GM12891 (cell line): ENCODE results near the gene BRCA1.

Experiments
- PAX5 ChIP-seq: IDR thresholded peaks from 2 replicates; pipeline ENCODE4 v1.6.1; 2011; ENCODE audit warnings: low read length, moderate library complexity, mild to moderate bottlenecking; ENCODE audit not compliant: insufficient read depth, severe bottlenecking
- POLR2A ChIP-seq: IDR thresholded peaks from 2 replicates; pipeline ENCODE4 v1.6.1; 2011; ENCODE audit warnings: low read depth, low read length, control low read depth
- POLR2AphosphoS5 ChIP-seq: IDR thresholded peaks from 2 replicates; pipeline ENCODE4 v1.6.1; 2011; ENCODE audit warnings: low read depth, low read length, control low read depth
- SPI1 ChIP-seq: IDR thresholded peaks from 2 replicates; pipeline ENCODE4 v1.6.1; 2011; ENCODE audit warnings: low read depth, low read length, control low read depth
- TAF1 ChIP-seq: IDR thresholded peaks from 2 replicates; pipeline ENCODE4 v1.6.1; 2011; ENCODE audit warnings: low read depth, low read length, control low read depth

- TF ChIP-seq POLR2A (no peak), POLR2AphosphoS5 (peak; percentile 63; the same call in 1 of the 2 replicates), TAF1 (no peak), PAX5 (no peak), SPI1 (no peak)
Measured at GRCh38 chr17:43170140-43170765, 45.1 kb upstream of the BRCA1 start.
